K562 (cell line): ENCODE data around the gene CCL21.

Experiments
- ATF1 ChIP-seq, 2 experiments: fragments of 450-650 bp in 1 of 2; IDR thresholded peaks; 2 replicates each; pipeline ENCODE4 v1.6.1; 2016; ENCODE audit warnings: missing compliant biosample characterization in 1 of 2, missing genetic modification characterization in 1 of 2
- CEBPB ChIP-seq: fragments of 450-650 bp; IDR thresholded peaks from 2 replicates; pipeline ENCODE4 v1.6.1; 2016; ENCODE audit warnings: missing genetic modification characterization, missing compliant biosample characterization
- CHD1 ChIP-seq: fragments of 200-600 bp; sonication (generic); IDR thresholded peaks from one replicate; pipeline ENCODE4 v1.6.1; 2012; ENCODE audit warnings: mild to moderate bottlenecking, moderate library complexity, low read length, inconsistent platforms

DNA sequence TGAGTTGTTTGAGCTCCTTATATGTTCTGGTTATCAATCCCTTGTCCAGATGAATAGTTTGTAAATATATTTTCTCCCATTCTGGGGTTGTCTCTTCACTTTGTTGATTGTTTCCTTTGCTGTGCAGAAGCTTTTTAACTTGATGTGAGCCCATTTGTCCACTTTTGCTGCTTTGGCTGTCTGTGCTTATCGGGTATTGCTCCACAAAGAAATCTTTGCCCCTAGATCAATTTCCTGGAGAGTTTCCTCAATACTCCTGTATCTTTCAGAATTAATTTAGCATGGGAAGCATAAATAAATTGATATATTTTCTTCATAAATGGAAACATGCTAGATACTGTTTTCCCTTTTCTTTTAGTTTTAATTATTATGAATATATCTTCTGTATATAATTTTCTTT lies 22.5 kb upstream of the CCL21 start:
- TF ChIP-seq CHD1 (no peak), CEBPB (tag) (no peak), ATF1 (CRISPR knock-in tag; IDR thresholded peaks at IDR 0.05) (no peak), ATF1 (tag; IDR thresholded peaks at IDR 0.05) (no peak)
